HEK293 (cell line): ENCODE data around the gene JMJD4.

Experiments
- CTCF ChIA-PET: fragments of 350-600 bp; formaldehyde crosslinking; extraction: SDS; loops from one replicate; lab custom pipeline; 2021; ENCODE audit warnings: antibody characterized with exemption; lab: Yijun Ruan, JAX
- POLR2A ChIA-PET: fragments of 300-600 bp; formaldehyde crosslinking; extraction: SDS; loops from one replicate; lab custom pipeline; 2020; ENCODE audit warnings: antibody characterized with exemption, inconsistent platforms; lab: Yijun Ruan, JAX
- H3K27ac ChIP-seq: fragments of 200-500 bp; sonication (Bioruptor generic); 2 replicates; pipeline ENCODE4 v1.5.1; 2014; ENCODE audit warnings: low read depth, low read length, control low read depth, inconsistent platforms; ENCODE audit errors: extremely low read depth
- H3K36me3 ChIP-seq, 2 experiments: fragments of 200-500 bp in 1 of 2; sonication (Bioruptor generic) in 1 of 2; 1 replicate in 1 of 2; 2 replicates in 1 of 2; pipeline ENCODE4 v1.5.1; 2014 to 2017; ENCODE audit warnings: inconsistent platforms in 2 of 2, low read length in 2 of 2; ENCODE audit not compliant: control insufficient read depth in 2 of 2, insufficient read depth in 1 of 2
- H3K4me1 ChIP-seq: fragments of 200-500 bp; sonication (Bioruptor generic); 2 replicates; pipeline ENCODE4 v1.5.1; 2014; ENCODE audit warnings: mild to moderate bottlenecking, low read length, inconsistent platforms; ENCODE audit not compliant: control insufficient read depth, insufficient read depth
- H3K4me3 ChIP-seq: 2 replicates; pipeline ENCODE4 v1.5.1; 2011; ENCODE audit warnings: low read depth, mild to moderate bottlenecking, control low read depth, low read length, moderate library complexity
- H3K9me3 ChIP-seq: fragments of 200-500 bp; sonication (Bioruptor generic); 2 replicates; pipeline ENCODE4 v1.5.1; 2014; ENCODE audit warnings: low read depth, low read length, inconsistent platforms; ENCODE audit not compliant: control insufficient read depth, insufficient read depth
- FEZF1 ChIP-seq: fragments of 450-650 bp; formaldehyde crosslinking; IDR thresholded peaks from 2 replicates; pipeline ENCODE4 v1.5.1; 2016; ENCODE audit warnings: missing biosample characterization, missing genetic modification characterization
- GLI2 ChIP-seq: fragments of 450-650 bp; formaldehyde crosslinking; IDR thresholded peaks from 2 replicates; pipeline ENCODE4; 2017; ENCODE audit warnings: missing biosample characterization, missing genetic modification characterization, low read depth, borderline replicate concordance
- GLI4 ChIP-seq: fragments of 450-650 bp; formaldehyde crosslinking; IDR thresholded peaks from 2 replicates; pipeline ENCODE4 v1.5.1; 2016; ENCODE audit warnings: missing biosample characterization, missing genetic modification characterization
- KLF16 ChIP-seq: fragments of 450-650 bp; formaldehyde crosslinking; IDR thresholded peaks from 2 replicates; pipeline ENCODE4 v1.5.1; 2017; ENCODE audit warnings: missing biosample characterization, missing genetic modification characterization
- SCRT2 ChIP-seq: fragments of 450-650 bp; formaldehyde crosslinking; IDR thresholded peaks from 2 replicates; pipeline ENCODE4 v1.5.1; 2016; ENCODE audit warnings: missing biosample characterization, missing genetic modification characterization
- SP7 ChIP-seq: fragments of 450-650 bp; formaldehyde crosslinking; IDR thresholded peaks from 2 replicates; pipeline ENCODE4 v1.5.1; 2016; ENCODE audit warnings: missing biosample characterization, missing genetic modification characterization
- TRIM28 ChIP-seq: IDR thresholded peaks from 2 replicates; pipeline ENCODE4 v1.6.1; 2011; ENCODE audit warnings: low read length, control low read depth, borderline replicate concordance
- ZBTB8A ChIP-seq: fragments of 450-650 bp; formaldehyde crosslinking; IDR thresholded peaks from 2 replicates; pipeline ENCODE4 v1.5.1; 2016; ENCODE audit warnings: missing biosample characterization, missing genetic modification characterization
- ZNF121 ChIP-seq: fragments of 450-650 bp; formaldehyde crosslinking; IDR thresholded peaks from 2 replicates; pipeline ENCODE4 v1.5.1; 2016; ENCODE audit warnings: missing biosample characterization, missing genetic modification characterization
- ZNF140 ChIP-seq: fragments of 450-650 bp; formaldehyde crosslinking; IDR thresholded peaks from 2 replicates; pipeline ENCODE4 v1.5.1; 2016; ENCODE audit warnings: missing biosample characterization, missing genetic modification characterization
- ZNF280C ChIP-seq: fragments of 450-650 bp; formaldehyde crosslinking; IDR thresholded peaks from 2 replicates; pipeline ENCODE4 v1.5.1; 2016; ENCODE audit warnings: missing biosample characterization, missing genetic modification characterization
- ZNF341 ChIP-seq: fragments of 450-650 bp; formaldehyde crosslinking; IDR thresholded peaks from 2 replicates; pipeline ENCODE4; 2016; ENCODE audit warnings: low read depth, missing biosample characterization, missing genetic modification characterization
- ZNF513 ChIP-seq: fragments of 450-650 bp; IDR thresholded peaks from 2 replicates; pipeline ENCODE4 v1.5.1; 2018; ENCODE audit warnings: missing biosample characterization, missing genetic modification characterization
- ZNF521 ChIP-seq: fragments of 450-650 bp; formaldehyde crosslinking; IDR thresholded peaks from 2 replicates; pipeline ENCODE4 v1.5.1; 2017; ENCODE audit warnings: missing biosample characterization, mild to moderate bottlenecking, missing genetic modification characterization
- ZNF530 ChIP-seq: fragments of 450-650 bp; formaldehyde crosslinking; IDR thresholded peaks from 2 replicates; pipeline ENCODE4 v1.5.1; 2016; ENCODE audit warnings: low read depth, missing biosample characterization, missing genetic modification characterization
- ZSCAN30 ChIP-seq: fragments of 450-650 bp; IDR thresholded peaks from 2 replicates; pipeline ENCODE4 v1.5.1; 2018; ENCODE audit warnings: missing biosample characterization, mild to moderate bottlenecking, missing genetic modification characterization, moderate library complexity
- TF ChIP-seq, protein P1 (sequence below): fragments of 450-650 bp; formaldehyde crosslinking; IDR thresholded peaks from 2 replicates; pipeline ENCODE4 v1.5.1; 2016; ENCODE audit warnings: missing biosample characterization, missing genetic modification characterization, borderline replicate concordance
- TF ChIP-seq, protein P2 (sequence below): fragments of 450-650 bp; formaldehyde crosslinking; IDR thresholded peaks from 2 replicates; pipeline ENCODE4 v1.5.1; 2016; ENCODE audit warnings: missing biosample characterization, missing genetic modification characterization
- TF ChIP-seq, protein P3 (sequence below): fragments of 450-650 bp; formaldehyde crosslinking; IDR thresholded peaks from 2 replicates; pipeline ENCODE4 v1.5.1; 2016; ENCODE audit warnings: missing biosample characterization, missing genetic modification characterization

The JMJD4 gene

GRCh38 chr1:227761621-227762230 is 26.6 kb upstream of the JMJD4 start:
- POLR2A ChIA-PET: interaction anchor here (0.7 to 1.1 kb wide), 2 partner anchors 27 to 186 kb away, joined by 3 to 4 read pairs; partner anchors contain the start of genes JMJD4, SNAP47 and WNT9A
- no peak overlapping the region for H3K27ac ChIP-seq
- H3K4me3 ChIP-seq: no peak overlapping the region
- no peaks in the 10 kb centered on the region for H3K9me3 ChIP-seq
- CTCF ChIA-PET: interaction anchor here (0.6 to 5.9 kb wide), 25 partner anchors 8 to 1087 kb away, joined by 3 to 53 read pairs (median 4); partner anchors contain the start of gene WNT9A
- TF ChIP-seq, protein P1, sequence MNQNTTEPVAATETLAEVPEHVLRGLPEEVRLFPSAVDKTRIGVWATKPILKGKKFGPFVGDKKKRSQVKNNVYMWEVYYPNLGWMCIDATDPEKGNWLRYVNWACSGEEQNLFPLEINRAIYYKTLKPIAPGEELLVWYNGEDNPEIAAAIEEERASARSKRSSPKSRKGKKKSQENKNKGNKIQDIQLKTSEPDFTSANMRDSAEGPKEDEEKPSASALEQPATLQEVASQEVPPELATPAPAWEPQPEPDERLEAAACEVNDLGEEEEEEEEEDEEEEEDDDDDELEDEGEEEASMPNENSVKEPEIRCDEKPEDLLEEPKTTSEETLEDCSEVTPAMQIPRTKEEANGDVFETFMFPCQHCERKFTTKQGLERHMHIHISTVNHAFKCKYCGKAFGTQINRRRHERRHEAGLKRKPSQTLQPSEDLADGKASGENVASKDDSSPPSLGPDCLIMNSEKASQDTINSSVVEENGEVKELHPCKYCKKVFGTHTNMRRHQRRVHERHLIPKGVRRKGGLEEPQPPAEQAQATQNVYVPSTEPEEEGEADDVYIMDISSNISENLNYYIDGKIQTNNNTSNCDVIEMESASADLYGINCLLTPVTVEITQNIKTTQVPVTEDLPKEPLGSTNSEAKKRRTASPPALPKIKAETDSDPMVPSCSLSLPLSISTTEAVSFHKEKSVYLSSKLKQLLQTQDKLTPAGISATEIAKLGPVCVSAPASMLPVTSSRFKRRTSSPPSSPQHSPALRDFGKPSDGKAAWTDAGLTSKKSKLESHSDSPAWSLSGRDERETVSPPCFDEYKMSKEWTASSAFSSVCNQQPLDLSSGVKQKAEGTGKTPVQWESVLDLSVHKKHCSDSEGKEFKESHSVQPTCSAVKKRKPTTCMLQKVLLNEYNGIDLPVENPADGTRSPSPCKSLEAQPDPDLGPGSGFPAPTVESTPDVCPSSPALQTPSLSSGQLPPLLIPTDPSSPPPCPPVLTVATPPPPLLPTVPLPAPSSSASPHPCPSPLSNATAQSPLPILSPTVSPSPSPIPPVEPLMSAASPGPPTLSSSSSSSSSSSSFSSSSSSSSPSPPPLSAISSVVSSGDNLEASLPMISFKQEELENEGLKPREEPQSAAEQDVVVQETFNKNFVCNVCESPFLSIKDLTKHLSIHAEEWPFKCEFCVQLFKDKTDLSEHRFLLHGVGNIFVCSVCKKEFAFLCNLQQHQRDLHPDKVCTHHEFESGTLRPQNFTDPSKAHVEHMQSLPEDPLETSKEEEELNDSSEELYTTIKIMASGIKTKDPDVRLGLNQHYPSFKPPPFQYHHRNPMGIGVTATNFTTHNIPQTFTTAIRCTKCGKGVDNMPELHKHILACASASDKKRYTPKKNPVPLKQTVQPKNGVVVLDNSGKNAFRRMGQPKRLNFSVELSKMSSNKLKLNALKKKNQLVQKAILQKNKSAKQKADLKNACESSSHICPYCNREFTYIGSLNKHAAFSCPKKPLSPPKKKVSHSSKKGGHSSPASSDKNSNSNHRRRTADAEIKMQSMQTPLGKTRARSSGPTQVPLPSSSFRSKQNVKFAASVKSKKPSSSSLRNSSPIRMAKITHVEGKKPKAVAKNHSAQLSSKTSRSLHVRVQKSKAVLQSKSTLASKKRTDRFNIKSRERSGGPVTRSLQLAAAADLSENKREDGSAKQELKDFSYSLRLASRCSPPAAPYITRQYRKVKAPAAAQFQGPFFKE (tag by site-specific recombination): 0 out of 2 replicates have a peak, but pooled peaks have one; percentile 45
- TF ChIP-seq SCRT2 (tag by site-specific recombination) (0 out of 2 replicates have a peak, but pooled peaks have one; percentile 95), GLI2 (tag by site-specific recombination) (no peak)
- TF ChIP-seq, all 188 proteins: peak for 2
- Histone ChIP-seq H3K36me3 (peaks cover 20 to 94% of the 10 kb centered on the region in 2 experiments), H3K4me1 (peaks cover 5% of the 10 kb centered on the region)

GRCh38 chr1:227760377-227760776 is 25.3 kb upstream of the JMJD4 start:
- no peak for TF ChIP-seq ZNF513 (tag by site-specific recombination)
- TF ChIP-seq, protein P2, sequence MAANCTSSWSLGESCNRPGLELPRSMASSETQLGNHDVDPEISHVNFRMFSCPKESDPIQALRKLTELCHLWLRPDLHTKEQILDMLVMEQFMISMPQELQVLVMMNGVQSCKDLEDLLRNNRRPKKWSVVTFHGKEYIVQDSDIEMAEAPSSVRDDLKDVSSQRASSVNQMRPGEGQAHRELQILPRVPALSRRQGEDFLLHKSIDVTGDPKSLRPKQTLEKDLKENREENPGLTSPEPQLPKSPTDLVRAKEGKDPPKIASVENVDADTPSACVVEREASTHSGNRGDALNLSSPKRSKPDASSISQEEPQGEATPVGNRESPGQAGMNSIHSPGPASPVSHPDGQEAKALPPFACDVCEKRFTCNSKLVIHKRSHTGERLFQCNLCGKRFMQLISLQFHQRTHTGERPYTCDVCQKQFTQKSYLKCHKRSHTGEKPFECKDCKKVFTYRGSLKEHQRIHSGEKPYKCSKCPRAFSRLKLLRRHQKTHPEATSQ: no peak
- TF ChIP-seq ZNF140 (tag by site-specific recombination): no peak
- TF ChIP-seq ZNF341 (tag by site-specific recombination): no peak
- TF ChIP-seq ZNF121 (tag by site-specific recombination): no peak
- TF ChIP-seq, protein P3, sequence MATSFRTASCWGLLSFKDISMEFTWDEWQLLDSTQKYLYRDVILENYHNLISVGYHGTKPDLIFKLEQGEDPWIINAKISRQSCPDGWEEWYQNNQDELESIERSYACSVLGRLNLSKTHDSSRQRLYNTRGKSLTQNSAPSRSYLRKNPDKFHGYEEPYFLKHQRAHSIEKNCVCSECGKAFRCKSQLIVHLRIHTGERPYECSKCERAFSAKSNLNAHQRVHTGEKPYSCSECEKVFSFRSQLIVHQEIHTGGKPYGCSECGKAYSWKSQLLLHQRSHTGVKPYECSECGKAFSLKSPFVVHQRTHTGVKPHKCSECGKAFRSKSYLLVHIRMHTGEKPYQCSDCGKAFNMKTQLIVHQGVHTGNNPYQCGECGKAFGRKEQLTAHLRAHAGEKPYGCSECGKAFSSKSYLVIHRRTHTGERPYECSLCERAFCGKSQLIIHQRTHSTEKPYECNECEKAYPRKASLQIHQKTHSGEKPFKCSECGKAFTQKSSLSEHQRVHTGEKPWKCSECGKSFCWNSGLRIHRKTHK (tag by site-specific recombination): no peak
- TF ChIP-seq KLF16 (tag by site-specific recombination): no peak
- no peak for TF ChIP-seq SP7 (tag by site-specific recombination)
- no peak for TF ChIP-seq GLI4
- no peak for TF ChIP-seq ZNF280C
- no peak for TF ChIP-seq TRIM28
- TF ChIP-seq ZNF530 (tag by site-specific recombination): no peak
- TF ChIP-seq ZNF521: no peak
- no peak for TF ChIP-seq FEZF1 (tag by site-specific recombination)
- no peak for TF ChIP-seq ZSCAN30 (tag by site-specific recombination)
- TF ChIP-seq ZBTB8A (tag by site-specific recombination): no peak
- no peak overlapping the region for H3K27ac ChIP-seq

More at GRCh38 chr1:227760377-227760776, 25.3 kb upstream of the JMJD4 start:
- Histone ChIP-seq H3K9me3 (no peaks in the 10 kb centered on the region), H3K4me3 (no peak overlapping the region), H3K4me1 (peaks cover 5% of the 10 kb centered on the region), H3K36me3 (peaks cover 22 to 94% of the 10 kb centered on the region in 2 experiments)
- CTCF ChIA-PET: interaction anchor here (0.7 to 5.9 kb wide), 8 partner anchors 14 to 279 kb away, joined by 4 to 53 read pairs (median 8); partner anchors contain the start of genes JMJD4 and WNT9A
- POLR2A ChIA-PET: no interaction called here
